ENCODE data around the gene ADISSP.

DNA sequence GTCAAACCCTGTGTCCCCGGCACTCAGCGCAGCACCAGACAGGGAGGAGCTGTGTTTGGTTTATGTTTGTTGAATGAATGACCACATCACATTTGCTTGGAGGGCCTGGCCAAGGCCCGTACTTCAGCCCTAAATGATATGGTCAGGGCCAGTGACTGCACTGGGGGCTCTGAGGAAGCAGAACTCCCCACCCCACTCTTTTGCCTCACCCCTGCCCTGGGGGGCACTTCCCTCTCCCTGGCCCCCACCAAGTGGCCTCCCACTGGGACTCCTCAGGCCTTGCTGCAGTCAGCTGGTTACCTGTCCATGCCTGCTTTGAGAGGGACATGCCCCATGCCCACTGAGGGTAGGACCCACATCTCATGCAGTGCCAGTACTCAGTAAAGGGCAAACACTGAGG is 2.9 kb downstream of the ADISSP start:
- TF ChIP-seq, protein P1, sequence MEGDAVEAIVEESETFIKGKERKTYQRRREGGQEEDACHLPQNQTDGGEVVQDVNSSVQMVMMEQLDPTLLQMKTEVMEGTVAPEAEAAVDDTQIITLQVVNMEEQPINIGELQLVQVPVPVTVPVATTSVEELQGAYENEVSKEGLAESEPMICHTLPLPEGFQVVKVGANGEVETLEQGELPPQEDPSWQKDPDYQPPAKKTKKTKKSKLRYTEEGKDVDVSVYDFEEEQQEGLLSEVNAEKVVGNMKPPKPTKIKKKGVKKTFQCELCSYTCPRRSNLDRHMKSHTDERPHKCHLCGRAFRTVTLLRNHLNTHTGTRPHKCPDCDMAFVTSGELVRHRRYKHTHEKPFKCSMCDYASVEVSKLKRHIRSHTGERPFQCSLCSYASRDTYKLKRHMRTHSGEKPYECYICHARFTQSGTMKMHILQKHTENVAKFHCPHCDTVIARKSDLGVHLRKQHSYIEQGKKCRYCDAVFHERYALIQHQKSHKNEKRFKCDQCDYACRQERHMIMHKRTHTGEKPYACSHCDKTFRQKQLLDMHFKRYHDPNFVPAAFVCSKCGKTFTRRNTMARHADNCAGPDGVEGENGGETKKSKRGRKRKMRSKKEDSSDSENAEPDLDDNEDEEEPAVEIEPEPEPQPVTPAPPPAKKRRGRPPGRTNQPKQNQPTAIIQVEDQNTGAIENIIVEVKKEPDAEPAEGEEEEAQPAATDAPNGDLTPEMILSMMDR (IDR thresholded peaks at IDR 0.05) = no peak
- TF ChIP-seq EP300 (IDR thresholded peaks at IDR 0.05; ENCODE audit: low read depth) (no peak), POLR2A (IDR thresholded peaks at IDR 0.05) (no peak)
